GM20431 (cell line): Measurements from ENCODE around the gene OSMR.

Experiments used
- in situ Hi-C: fragments of 300-500 bp; cut with MseI, MboI; formaldehyde crosslinking; loops from one replicate; pipeline ENCODE4 v1.15.0; 2020; ENCODE audit warnings: low sequenced_read_pairs; ENCODE audit not compliant: unreplicated experiment

The OSMR gene

GRCh38 chr5:38867416-38867815, 21.6 kb downstream of the OSMR start:
- in situ Hi-C loops = no loop called here

GRCh38 chr5:38870595-38870994, 24.8 kb downstream of the OSMR start:
- in situ Hi-C loops = no loop called here

GRCh38 chr5:38871058-38871605, 25.3 kb downstream of the OSMR start:
- in situ Hi-C loops = no loop called here

GRCh38 chr5:38871790-38872551, 26.2 kb downstream of the OSMR start:
- in situ Hi-C loops = no loop called here

- in situ Hi-C loops = no loop called here
Observed at GRCh38 chr5:38872826-38873225, 27.0 kb downstream of the OSMR start.

GRCh38 chr5:38874948-38875456, 29.2 kb downstream of the OSMR start:
- in situ Hi-C loops = no loop called here

GRCh38 chr5:38878391-38879077, 32.7 kb downstream of the OSMR start:
- in situ Hi-C loops = no loop called here

GRCh38 chr5:38879078-38879460, 33.3 kb downstream of the OSMR start:
- in situ Hi-C loops = no loop called here

- in situ Hi-C loops = no loop called here
Observed at GRCh38 chr5:38883842-38884241, 38.0 kb downstream of the OSMR start.

- in situ Hi-C loops = no loop called here
Observed at GRCh38 chr5:38885208-38885607, 39.4 kb downstream of the OSMR start.

- in situ Hi-C loops = no loop called here
Observed at GRCh38 chr5:38888041-38888440, 42.2 kb downstream of the OSMR start.

- in situ Hi-C loops = no loop called here
Observed at GRCh38 chr5:38889424-38889823, 43.6 kb downstream of the OSMR start.

GRCh38 chr5:38891563-38891962, 45.8 kb downstream of the OSMR start:
- in situ Hi-C loops = no loop called here

- in situ Hi-C loops = no loop called here
Observed at GRCh38 chr5:38892363-38892762, 46.6 kb downstream of the OSMR start.

- in situ Hi-C loops = no loop called here
Observed at GRCh38 chr5:38896760-38897159, 50.9 kb downstream of the OSMR start.

- in situ Hi-C loops = no loop called here
Observed at GRCh38 chr5:38899936-38900335, 54.1 kb downstream of the OSMR start.

- in situ Hi-C loops = no loop called here
Observed at GRCh38 chr5:38905516-38905915, 59.7 kb downstream of the OSMR start.

GRCh38 chr5:38906503-38906902, 60.7 kb downstream of the OSMR start:
- in situ Hi-C loops = no loop called here

GRCh38 chr5:38911933-38912332, 66.1 kb downstream of the OSMR start:
- in situ Hi-C loops = no loop called here

GRCh38 chr5:38913714-38914113, 67.9 kb downstream of the OSMR start:
- in situ Hi-C loops = no loop called here

GRCh38 chr5:38916802-38917201, 71.0 kb downstream of the OSMR start:
- in situ Hi-C loops = no loop called here
